ENCODE results near the gene HSBP1.

The HSBP1 gene

DNA sequence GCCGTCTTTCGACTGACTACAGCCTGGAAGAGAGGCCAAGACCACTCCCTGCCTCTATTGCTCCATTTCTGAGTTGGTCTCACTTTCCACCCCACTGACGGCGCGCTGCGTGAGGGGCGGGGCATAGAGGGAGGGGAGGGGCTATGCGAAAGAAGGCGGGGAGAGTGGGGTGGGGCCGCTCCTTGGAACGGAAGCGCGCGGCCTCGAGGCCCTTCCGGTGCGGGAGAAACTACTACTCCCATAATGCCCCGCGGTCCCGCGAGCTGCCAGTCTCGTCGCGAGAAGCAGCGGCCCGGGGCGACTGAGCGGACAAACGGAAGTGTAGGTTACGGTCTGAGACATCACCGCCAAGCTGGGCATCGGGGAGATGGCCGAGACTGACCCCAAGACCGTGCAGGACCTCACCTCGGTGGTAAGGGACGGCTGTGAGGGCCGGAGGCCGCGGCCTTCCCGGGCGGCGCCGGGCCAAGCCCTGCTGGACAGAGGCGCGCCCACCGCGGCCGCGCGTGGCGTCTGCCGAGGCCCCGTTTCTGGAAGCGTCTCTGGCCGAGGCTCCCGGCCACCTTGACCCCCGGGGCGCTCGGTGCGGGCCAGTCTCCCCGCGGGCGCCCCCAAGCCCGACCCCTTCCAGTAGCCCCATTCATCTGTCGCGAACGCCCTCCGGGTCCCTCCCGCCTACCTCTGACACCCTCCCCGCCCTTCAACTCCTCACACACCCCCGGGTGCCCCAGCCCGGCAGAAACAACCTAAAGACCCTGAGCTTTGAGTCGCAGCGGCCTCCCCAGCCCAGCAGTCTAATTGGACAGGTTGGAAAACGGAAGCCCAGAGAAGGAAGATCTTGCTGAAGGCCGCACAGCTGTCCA lies at the start of gene HSBP1:
Gene HSBP1 (plus strand): TSS at position 269 of the 863 bp plus-strand sequence. CDS start 99 bp downstream, at position 368.
- DNase-seq = peak; percentile 85 to 86

- peak in 1 of 2 donors; percentile 44 for DNase-seq
These were observed 45.4 kb upstream of the HSBP1 start for GRCh38 chr16:83762141-83762991.

DNA sequence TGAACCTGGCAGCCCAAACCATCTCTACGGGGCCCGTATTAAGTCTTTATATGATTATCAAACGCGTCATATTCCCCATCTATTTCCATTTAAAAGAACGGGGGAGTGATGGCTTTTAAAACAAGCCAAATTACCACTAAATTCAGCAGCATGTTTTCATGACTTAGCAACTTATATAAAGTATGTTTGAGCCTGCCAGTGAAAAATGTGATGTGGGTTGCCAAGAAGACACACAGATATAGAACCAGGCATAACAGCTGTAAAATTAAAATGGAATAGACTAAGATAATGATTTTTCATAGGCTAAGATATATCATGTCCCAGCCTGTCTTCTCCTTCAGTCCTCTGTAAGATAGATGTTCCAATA lies 44.8 kb upstream of the HSBP1 start:
- no peak for DNase-seq

GRCh38 chr16:83768986-83769385 lies 38.8 kb upstream of the HSBP1 start:
- DNase-seq = no peak

GRCh38 chr16:83769397-83770008 lies 38.3 kb upstream of the HSBP1 start:
- DNase-seq = no peak

DNA sequence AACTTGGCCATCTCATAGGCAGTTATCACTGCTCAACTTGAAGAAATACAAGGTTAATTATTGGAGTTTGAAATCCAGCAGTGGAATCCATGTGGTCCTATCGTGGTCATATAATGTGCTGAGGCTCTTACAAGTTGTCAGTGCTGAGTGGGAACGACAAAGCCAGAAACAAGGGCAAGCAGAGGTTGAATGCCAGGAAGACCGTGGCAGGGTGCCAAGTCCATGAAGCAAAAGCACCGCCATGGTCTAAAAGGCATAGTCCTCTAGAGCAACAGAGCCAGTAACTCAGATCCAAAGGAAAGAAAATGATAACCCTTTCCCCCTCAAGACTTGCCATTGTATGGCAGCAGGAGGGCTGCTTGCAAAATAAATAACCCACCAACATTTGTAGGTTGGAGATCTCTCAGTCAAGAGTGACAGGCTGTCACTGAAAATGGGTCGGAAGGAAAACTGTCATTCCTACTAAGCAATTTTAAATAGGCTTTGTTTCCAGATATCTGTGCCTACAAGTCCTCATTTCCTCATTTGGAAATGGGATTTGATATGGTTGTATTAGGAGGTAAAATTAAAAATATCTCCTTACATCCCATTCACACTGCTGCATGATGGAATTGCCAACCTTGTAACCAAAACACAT lies 36.4 kb upstream of the HSBP1 start:
- DNase-seq = peak in 1 of 2 donors; percentile 68

- DNase-seq = peak; percentile 49 to 85
These were observed 35.0 kb upstream of the HSBP1 start for GRCh38 chr16:83772806-83773205.

DNA sequence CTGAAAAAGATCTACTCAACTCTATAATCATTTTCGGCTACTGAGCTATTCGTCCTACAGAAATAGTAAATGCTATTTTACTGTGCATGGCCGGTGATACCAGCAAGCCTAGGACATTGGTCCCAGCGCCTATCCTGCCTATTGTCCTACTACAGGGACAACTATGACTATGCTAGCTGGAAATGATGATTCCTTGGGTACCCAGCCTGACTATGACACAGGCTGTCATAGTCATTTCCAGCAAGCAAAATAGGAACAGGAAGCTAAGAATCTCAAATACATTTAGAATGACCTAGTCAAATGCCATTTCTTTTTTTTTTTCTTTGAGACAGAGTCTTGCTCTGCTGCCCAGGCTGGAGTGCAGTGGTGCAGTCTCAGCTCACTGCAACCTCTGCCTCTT lies 33.7 kb upstream of the HSBP1 start:
- DNase-seq = no peak

DNA sequence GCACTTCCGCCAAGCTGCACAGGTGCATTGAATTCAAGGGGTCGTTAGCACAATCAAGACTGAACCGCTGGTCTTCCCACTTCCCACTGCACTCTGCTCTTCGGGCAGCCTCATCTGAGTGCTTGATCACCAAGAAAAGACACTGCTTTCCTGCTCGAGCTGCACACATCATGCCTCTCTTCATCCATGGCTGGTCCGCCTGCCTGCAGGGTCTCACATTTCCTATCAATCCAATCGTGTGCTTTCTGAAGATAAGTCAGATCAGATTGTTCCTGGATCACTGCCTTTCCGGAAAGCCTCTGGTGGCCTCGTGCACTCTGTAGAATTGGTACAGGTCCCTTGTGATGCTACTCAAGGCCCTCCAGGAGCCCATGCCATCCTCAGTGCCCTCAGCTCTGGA lies 30.8 kb upstream of the HSBP1 start:
- no peak for DNase-seq

GRCh38 chr16:83779886-83780285 lies 27.9 kb upstream of the HSBP1 start:
- DNase-seq = peak in 1 of 2 donors; percentile 22

DNA sequence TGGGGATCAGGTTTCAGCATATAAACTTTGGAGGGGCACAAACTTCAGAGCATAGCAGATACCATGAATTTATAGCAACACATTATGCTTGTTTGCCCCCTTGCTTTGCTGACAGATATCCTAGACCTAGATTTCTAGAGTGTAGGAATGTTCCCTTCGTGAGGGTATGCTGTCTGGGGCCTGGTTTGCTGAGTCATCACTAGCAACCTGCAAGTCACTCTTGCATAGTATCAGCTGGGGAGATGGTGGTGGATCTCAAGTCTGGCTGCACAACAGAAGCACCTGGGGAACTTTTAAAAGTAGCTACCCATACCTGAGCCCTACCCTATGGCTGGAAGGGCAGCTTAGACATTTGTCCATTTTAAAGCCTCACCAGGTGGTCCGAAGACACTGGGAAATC lies 22.3 kb upstream of the HSBP1 start:
- DNase-seq = no peak

GRCh38 chr16:83789642-83790401 lies 18.0 kb upstream of the HSBP1 start:
- DNase-seq = no peak

DNA sequence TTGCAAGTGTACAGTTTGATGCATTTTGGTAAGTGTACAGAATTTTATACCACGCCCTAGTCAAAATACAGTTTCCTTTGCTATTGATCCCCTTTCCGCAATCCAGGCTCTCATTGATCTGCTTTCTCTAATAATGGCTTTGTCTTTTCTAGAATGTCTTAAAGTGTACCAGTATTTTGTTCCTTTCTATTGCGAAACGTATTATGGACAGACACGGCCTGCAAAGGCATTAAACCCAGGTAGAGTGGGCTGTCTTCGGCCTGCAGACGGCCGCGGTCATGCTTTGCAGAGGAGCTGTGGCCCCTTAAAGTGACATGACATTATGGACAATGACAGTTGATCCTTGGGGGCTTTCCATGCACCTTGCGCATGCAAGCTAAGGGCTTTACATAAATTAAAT lies 15.9 kb upstream of the HSBP1 start:
- DNase-seq = no peak

GRCh38 chr16:83792391-83792790 lies 15.4 kb upstream of the HSBP1 start:
- DNase-seq = no peak

DNA sequence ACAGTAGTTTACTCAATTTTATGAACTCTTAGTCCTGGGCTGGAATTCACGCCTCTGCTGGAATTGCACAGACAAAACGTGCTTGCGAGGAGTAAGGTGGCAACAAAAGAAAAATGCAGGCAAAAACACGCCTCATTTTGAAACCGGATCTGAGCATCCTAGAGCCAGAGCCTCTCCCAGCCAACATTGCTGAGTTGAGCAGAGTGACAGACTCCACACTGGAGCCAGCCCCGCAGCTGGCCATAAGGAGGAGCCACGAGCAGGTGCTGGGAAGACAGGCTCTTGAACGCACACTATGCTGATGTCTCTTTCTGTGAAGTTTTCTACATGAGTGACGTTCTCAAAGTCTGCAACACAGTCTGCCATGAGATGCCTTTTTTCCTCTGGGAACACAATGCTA lies 14.6 kb upstream of the HSBP1 start:
- DNase-seq = no peak

DNA sequence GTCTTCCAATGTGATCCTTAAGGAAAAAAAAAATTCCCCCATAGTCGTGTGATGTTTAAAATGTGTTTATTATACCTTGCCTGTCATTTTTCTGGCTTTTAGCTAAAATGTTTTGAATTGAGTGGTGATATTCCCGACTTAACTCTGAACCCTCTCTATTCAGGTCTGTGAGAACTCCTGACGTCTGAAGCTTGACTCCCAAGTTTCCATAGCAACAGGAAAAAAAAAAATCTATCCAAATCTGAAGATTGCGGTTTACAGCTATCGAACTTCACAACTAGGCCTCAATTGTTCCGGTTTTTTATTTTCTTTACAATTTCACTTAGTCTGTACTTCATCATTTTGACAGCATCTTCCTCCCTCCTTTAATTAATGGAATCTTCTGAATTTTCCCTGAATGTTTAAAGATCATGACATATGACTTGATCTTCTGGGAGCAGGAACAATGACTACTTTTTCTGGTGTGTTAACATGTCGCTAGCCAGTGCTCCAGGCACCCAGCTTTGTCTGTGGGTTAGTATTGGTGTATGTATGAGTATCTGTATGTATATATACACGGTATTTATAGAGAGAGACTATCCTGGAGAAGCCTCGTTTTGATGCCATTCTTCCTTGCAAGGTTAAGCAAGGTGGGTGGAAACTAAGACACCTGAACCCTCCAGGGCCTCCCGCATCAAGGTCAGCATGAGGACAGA lies 12.8 kb upstream of the HSBP1 start:
- DNase-seq = no peak

GRCh38 chr16:83797013-83797412 lies 10.8 kb upstream of the HSBP1 start:
- DNase-seq = no peak

GRCh38 chr16:83799336-83799735 lies 8.4 kb upstream of the HSBP1 start:
- DNase-seq = no peak

DNA sequence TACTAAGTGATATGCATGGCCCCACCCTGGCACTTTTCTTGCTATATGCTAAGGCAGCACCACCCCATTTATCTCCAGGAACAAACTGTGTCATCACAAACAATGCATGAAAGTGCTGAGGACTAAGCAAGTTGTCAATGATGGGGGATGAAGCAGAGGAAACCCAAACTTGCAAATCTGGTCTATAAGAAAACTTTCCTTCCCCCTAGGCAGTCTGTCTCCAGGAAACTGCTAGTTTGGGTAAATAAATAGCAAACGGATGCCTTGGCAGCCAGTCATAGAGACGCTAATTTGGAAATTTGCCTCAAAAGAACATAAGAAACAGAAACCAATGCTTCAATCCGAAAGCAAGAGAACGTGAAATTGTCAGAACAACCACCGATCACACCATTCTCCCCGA lies 5.6 kb upstream of the HSBP1 start:
- DNase-seq = no peak

GRCh38 chr16:83802554-83803205 lies 5.1 kb upstream of the HSBP1 start:
- no peak for DNase-seq

DNA sequence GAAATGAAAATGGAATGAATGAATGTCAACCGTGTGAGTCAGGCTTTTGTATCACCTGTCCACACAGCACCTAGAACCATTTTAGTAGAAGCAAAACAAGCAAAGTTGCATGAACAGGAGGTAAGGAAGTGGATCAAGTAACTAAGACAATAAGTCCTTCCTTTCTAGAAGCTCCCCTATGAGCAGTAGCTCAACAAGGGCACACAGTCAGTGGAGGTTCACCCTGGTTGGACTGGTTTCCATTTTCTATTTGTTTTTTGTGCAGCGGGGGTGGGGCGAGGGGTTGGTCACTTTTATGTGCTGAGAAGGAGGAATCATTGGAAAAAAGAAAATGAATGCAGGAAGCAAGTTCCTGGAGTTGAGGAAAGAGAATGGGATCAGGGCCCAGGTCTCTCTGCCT lies 4.0 kb upstream of the HSBP1 start:
- no peak for DNase-seq

Measured in hippocampal formation (tissue), 2 donors.